IMR-90 (cell line): ENCODE data around the gene R3HDML.

Experiments used
- BHLHE40 ChIP-seq: fragments of 150-350 bp; IDR thresholded peaks from 2 replicates; pipeline ENCODE4 v1.6.1; 2016; ENCODE audit warnings: mild to moderate bottlenecking, low read depth, low read length
- CEBPB ChIP-seq: IDR thresholded peaks from 2 replicates; pipeline ENCODE4 v1.6.1; 2012; ENCODE audit warnings: low read depth, low read length, improper control_type of control experiment
- CHD1 ChIP-seq: IDR thresholded peaks from 2 replicates; pipeline ENCODE4 v1.6.1; 2012; ENCODE audit warnings: low read depth, low read length, improper control_type of control experiment
- CTCF ChIP-seq: conservative IDR thresholded peaks from 2 replicates; pipeline ENCODE4 v1.5.1; 2012; ENCODE audit warnings: mild to moderate bottlenecking, low read depth, low read length, improper control_type of control experiment
- FOS ChIP-seq: fragments of 150-350 bp; IDR thresholded peaks from 2 replicates; pipeline ENCODE4 v1.6.1; 2016; ENCODE audit warnings: low read depth, low read length
- MAZ ChIP-seq: IDR thresholded peaks from 2 replicates; pipeline ENCODE4 v1.6.1; 2012; ENCODE audit warnings: low read depth, mild to moderate bottlenecking, low read length, improper control_type of control experiment, moderate library complexity, borderline replicate concordance
- POLR2A ChIP-seq: IDR thresholded peaks from 2 replicates; pipeline ENCODE4 v1.6.1; 2012; ENCODE audit warnings: mild to moderate bottlenecking, low read depth, low read length
- RAD21 ChIP-seq: IDR thresholded peaks from 2 replicates; pipeline ENCODE4 v1.6.1; 2012; ENCODE audit warnings: low read length, improper control_type of control experiment
- RCOR1 ChIP-seq: IDR thresholded peaks from 2 replicates; pipeline ENCODE4 v1.6.1; 2012; ENCODE audit warnings: mild to moderate bottlenecking, low read length, improper control_type of control experiment; ENCODE audit not compliant: insufficient replicate concordance
- RFX5 ChIP-seq: IDR thresholded peaks from 2 replicates; pipeline ENCODE4 v1.8.0; 2012; ENCODE audit warnings: low read depth, mild to moderate bottlenecking, low read length, moderate library complexity

GRCh38 chr20:44364068-44364467 lies 27.2 kb downstream of the R3HDML start:
- TF ChIP-seq CTCF (no peak), BHLHE40 (no peak), POLR2A (no peak), RFX5 (no peak), RCOR1 (no peak), MAZ (no peak), CHD1 (no peak), FOS (no peak), CEBPB (no peak), RAD21 (no peak)
